NK-92 treated with Interleukin-12 subunit alpha and Interleukin-12 subunit beta, amount 100 ng/mL, for 24 hours (cell line): Measurements from ENCODE around the gene TSC2.

ENCODE experiments used
- DNase-seq: peaks from one replicate; lab custom pipeline; 2025; lab: John Stamatoyannopoulos, UW

TSC2 gene

DNA sequence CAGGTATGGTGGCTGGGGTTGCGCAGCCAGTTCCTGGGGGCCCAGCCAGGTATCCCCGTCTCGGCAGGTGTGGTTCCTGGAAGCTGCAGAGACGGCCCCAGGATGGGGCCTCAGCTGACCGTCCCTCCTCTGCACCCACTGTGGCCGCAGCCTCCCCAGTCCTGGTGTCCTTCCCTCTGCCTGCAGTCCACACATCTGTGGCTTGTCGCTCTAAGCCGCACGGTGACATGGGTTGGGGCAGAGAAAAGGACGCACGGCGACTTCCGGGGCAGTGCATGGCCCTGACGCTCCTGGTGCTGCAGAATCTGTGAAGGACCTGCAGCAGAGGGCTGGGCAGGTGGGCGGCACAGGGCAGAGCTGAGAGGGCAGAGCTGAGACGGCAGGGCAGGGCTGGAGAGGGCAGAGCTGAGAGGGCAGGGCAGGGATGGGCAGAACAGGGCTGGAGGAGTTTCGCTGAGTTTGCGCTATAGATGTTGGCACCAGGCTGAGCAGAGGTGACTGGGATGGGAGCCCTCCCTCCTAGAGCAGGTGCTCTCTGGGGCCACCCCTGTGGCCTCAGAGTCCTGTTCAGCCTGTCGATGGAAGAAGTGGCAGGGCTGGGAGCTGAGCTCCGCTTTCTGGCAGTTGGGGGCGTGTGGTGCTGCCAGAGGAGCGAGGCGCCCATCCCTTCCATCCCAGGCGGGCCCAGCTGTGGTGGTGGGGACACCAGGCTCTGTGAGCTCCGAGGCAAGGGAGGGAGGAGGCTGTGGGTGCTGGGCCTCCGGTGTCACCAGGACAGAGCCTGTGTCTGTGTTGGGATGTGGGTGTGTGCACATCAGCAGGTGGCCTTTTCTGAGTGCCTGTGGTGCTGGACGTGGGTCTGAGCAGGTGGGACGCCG is 23.0 kb downstream of the TSC2 start:
- no peak for DNase-seq

DNA sequence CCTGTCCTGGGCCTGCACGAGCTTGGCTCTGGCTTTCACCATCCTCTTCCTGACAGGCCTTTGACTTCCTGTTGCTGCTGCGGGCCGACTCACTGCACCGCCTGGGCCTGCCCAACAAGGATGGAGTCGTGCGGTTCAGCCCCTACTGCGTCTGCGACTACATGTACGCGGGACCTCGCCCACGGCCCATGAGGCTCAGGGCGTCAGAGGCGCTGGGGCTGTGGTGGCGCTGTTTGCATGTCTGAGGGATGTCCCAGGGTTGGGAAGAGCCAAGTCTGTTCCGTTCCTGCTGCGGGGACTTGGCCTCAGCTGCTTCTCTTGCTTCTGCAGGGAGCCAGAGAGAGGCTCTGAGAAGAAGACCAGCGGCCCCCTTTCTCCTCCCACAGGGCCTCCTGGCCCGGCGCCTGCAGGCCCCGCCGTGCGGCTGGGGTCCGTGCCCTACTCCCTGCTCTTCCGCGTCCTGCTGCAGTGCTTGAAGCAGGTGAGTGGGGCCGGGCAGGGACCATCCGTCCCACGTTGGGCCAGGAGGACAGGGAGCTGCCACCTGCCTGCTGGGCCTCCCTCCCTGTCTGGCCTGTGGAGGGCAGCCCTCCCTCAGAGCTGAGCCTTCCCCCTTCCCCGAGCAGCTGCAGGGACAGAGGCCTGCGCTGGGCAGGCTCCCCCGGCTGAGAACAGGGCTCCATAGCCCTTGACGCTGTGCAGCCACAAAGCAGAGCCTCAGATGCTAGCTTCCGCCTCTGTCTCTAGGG is 23.8 kb downstream of the TSC2 start:
- no peak for DNase-seq

DNA sequence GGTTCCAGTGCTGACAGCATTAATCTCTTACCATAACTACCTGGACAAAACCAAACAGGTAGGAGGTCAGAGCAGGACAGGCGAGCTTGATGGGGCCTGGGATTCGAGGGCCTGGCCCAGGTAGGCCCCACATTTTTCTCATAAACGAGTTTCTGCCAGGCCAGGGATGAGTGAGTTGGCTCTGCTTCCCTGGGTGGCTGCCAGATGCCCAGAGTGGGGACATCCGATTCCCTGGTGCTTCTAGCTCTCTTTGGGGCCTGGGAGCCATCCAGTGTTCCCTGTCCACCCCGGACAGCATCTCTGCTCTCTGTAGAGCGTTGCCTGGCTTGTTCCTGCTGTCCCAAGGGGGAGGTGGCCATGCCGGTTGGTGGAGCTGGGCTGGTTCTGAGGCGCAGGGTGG is 25.1 kb downstream of the TSC2 start:
- DNase-seq: no peak

DNA sequence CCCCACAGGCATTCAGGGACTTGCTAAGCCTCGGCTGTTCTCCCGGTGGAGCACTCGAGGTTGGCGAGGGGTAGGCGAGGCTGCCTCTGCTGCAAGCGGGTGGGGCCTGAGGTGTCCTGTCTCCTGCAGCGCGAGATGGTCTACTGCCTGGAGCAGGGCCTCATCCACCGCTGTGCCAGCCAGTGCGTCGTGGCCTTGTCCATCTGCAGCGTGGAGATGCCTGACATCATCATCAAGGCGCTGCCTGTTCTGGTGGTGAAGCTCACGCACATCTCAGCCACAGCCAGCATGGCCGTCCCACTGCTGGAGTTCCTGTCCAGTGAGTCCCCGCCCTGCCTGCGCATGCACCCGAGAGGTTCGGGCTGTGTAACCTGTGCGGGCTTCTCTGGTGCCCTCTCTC is 26.3 kb downstream of the TSC2 start:
- DNase-seq: no peak

DNA sequence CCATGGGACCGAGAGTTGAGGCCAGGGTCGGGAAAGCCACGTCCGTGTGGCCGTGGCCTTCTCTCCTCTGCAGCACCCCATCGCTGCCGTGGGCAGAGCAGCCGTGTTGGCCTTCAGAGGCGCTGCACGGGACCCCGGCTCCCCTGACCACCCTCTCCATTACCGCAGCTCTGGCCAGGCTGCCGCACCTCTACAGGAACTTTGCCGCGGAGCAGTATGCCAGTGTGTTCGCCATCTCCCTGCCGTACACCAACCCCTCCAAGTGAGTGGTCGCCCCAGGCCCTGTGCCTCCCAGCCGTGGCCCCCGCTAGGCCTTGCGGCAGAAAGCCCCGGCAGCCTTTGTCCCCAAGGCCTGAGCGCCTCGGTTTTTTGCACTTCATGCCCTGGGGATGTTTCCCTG is 27.8 kb downstream of the TSC2 start:
- DNase-seq: no peak

DNA sequence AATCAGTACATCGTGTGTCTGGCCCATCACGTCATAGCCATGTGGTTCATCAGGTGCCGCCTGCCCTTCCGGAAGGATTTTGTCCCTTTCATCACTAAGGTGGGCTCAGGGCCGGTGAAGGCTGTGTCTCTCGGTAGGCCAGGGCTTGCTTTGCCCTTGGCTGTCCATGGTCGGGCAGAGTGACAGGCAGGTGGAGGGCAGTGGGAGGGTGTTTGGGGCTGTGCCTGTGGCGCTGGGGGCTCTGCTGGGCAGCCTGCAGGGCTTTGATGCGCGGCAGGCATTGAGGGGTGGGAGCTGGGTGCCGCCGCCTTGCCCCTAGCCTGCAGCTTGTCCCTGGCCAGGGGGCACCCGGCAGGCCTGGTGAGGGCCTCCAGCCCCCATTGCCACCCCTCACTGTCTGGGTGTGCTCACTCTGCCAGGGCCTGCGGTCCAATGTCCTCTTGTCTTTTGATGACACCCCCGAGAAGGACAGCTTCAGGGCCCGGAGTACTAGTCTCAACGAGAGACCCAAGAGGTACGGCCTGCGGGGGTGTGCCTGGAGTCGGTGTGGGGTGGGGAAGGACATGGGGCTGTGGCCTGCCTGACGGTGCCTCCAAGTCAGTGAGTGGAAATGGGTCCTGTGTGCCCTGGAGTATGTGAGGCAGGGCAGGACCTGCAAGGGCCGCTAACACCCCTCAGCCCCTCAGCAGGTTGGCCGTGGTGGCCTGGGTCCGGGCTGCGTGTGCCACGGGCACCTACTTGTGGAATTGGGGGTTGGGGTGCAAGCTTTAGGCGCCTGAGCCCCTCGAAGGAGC is 28.5 kb downstream of the TSC2 start:
- no peak for DNase-seq

DNA sequence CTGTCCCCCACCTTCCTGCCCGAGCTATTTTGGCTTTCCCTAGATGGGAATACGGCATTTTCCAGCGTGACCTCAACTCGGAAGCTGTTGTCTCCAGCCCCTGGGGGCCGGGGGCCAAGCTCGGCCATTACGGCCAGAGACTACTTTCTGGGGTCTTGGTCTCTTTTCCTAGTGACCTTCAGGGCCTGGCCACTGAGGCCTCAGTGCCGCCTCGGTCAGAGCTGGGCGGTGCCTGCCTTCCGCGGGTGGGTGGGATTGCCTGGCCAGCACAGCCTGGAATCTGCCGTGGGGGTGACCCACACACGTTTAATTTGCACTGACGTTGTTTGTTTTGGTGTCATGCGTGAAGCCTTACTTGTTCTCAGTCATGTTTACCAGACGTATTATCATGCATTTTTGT is 29.2 kb downstream of the TSC2 start:
- no peak for DNase-seq

DNA sequence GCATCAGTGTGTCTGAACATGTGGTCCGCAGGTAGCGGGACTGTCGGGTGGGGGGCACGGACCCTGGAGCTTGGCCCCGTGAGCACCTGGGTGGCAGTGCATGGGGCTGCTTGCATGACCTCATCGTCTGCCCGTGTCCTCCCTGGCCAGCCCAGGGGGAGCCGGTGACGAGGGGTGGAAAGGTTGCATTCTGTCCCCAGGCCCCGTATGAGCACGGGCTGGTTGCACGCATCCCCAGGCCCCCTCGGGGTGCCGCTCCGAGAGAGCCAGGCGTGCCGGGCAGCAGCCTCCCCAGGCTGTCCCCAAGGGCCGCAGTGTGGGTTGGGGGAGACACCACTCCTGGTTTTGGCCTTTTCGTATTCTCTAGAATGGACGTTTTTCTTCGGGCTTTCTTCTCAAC is 29.9 kb downstream of the TSC2 start:
- DNase-seq: no peak

DNA sequence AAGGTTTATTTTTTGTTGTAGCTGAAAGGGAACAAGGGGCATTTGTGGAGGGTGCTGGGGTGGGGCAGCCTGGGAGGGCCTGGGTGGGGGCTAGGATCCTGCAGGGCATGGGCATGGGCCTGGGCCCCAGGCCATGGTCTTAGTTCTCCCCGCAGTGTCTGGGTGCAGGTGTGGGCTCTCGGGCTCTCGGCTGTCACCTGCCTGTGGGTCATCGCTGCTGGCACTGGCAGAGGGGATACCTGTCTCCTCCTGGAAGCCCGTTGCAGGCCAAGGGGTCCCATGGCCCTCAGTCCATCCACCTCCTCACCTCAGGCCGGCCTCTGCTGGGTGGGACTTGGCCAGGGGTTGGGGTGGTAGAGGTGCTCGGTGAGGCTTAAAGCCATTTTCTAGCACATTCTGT is 30.3 kb downstream of the TSC2 start:
- no peak for DNase-seq

DNA sequence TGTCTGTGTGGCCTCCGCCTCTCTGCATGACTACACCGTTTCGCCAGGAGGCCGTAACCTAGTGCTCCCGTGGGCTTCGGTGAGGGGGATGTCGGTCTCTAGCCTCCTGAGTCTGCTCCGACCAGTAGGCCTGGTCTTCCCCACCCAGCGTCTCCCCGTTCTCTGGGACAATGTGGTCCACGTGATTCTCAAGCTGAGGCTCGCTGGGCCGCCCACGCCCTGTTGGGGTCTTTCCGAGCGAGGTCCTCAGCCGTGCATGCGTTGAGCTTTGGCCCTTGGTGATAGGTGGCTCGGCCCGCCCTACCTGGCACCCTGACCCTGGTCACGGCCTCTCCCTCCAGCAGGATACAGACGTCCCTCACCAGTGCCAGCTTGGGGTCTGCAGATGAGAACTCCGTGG is 30.9 kb downstream of the TSC2 start:
- no peak for DNase-seq

DNA sequence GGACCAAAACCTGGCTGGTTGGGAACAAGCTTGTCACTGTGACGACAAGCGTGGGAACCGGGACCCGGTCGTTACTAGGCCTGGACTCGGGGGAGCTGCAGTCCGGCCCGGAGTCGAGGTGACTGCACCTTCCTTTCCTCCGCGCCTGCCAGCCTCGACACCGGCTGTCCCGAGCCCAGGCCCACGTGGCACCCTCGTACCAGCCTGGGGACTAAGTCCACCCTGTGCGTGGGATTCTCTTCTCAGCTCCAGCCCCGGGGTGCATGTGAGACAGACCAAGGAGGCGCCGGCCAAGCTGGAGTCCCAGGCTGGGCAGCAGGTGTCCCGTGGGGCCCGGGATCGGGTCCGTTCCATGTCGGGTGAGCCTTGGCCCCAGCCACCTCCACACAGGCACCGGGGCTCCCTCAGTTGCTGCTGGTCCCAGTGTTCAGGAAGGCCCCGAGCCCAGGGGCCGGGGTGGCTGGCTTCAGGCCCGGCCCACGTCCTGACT is 31.6 kb downstream of the TSC2 start:
- no peak for DNase-seq

DNA sequence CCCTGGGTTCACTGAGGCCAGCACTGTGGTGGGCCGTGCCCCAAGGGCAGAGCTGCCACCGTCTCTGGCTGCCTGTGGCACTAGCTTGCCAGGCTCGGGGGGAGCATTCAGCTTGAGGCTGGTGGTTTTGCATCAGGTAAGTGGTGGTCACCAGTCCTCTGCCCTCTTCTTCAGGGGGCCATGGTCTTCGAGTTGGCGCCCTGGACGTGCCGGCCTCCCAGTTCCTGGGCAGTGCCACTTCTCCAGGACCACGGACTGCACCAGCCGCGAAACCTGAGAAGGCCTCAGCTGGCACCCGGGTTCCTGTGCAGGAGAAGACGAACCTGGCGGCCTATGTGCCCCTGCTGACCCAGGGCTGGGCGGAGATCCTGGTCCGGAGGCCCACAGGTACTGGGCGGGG is 32.2 kb downstream of the TSC2 start:
- no peak for DNase-seq

DNA sequence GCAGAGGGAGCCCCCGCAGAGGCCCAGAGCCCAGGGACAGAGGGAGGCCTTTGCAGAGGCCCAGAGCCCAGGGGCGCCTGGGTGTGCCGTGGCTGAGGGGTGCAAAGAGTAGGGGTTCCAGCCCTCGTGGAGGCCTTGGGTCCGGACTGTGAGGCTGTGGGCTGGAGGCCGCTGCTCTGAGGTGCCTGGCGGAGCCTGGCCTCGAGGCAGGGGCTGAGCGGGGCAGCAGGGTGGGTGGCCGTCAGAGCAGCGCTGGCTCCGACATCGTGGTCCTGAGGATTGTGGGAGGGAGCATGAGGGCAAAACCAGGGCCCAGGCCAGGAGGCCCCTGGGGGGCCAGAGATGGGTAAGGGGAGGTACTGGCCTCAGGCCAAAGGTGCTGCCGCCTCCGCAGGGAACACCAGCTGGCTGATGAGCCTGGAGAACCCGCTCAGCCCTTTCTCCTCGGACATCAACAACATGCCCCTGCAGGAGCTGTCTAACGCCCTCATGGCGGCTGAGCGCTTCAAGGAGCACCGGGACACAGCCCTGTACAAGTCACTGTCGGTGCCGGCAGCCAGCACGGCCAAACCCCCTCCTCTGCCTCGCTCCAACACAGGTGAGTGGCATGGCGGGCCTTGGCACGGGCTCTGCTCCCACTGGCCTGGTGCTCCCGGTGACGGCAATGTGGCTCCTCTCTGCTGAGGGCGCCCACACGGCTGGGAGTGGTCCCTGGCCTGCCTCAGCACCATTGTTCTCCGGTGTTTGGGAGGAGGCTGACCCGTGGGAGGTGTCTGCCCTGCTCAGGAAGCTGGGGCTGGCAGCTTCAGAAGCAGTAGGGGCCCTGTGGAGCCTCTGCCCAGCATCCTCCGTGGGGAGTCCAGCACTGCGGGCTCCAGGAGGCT is 33.7 kb downstream of the TSC2 start:
- no peak for DNase-seq

DNA sequence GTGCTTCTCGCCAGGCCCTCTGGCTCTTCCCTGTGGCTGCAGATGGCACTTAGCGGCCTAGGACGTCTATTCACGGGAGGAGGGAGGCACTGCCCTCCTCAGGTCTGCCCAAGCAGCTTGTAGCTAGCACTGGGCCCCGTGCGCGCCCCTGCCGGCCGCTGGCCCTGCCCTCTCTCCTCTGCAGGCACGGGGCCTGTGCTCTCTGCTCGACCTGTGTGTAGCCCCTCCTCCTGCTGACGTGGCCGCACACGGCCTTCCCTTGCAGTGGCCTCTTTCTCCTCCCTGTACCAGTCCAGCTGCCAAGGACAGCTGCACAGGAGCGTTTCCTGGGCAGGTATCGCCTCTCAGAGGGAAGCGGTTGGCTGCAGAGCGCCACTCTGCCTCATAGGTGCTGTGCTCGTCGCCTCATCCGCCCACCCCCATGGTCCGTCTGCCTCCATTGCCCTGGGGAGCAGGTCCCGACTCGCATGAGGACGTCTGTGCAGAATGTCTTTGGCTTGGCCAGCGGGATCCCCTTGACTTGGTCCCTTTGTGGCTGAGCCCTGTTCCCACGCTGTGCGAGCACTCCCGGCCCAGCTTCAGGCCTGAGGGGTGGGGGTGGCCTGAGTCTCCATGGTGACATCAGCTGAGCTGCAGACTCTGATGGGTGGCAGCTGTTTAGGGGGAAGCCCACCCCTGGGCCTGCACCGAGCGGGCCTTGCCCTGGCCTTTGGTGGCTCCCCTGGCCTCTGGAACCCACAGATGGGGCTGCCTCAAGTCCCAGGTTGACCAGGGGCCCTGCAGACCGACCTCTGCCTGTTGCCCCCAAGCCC is 34.6 kb downstream of the TSC2 start:
- no peak for DNase-seq

DNA sequence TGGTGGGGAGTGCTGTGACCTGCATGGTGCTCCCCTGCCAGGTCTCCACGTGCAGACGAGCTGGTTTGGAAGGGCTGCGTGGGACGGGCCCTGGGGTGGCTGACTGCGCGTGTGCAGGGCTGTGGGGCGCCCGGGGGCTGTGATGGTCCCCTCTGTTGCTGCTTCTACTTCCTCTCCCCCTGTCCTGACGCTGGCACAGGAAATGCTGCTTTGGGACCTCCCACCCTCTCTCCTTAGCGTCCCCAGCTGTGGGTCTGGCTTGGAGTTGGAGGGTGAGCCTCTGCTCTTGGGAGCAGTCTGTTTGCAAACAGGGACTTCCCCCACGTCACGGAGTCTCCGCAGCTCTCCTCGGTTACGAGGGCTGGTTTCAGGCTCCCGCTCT is 35.2 kb downstream of the TSC2 start:
- no peak for DNase-seq

DNA sequence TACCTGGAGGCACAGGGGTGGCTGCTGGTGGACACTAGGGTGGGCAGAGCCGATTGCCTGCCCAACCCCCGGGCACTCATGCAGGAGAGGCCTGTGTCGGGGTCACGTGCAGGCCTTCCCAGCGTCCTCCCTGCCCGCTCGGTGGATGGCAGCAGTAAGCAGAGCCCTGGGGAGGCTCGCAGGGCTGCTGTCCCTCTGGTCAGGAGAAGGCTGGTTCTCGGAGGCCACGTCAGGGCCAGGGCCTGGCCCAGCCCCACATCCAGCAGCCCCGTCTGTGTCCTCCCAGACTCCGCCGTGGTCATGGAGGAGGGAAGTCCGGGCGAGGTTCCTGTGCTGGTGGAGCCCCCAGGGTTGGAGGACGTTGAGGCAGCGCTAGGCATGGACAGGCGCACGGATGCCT is 35.6 kb downstream of the TSC2 start:
- no peak for DNase-seq

DNA sequence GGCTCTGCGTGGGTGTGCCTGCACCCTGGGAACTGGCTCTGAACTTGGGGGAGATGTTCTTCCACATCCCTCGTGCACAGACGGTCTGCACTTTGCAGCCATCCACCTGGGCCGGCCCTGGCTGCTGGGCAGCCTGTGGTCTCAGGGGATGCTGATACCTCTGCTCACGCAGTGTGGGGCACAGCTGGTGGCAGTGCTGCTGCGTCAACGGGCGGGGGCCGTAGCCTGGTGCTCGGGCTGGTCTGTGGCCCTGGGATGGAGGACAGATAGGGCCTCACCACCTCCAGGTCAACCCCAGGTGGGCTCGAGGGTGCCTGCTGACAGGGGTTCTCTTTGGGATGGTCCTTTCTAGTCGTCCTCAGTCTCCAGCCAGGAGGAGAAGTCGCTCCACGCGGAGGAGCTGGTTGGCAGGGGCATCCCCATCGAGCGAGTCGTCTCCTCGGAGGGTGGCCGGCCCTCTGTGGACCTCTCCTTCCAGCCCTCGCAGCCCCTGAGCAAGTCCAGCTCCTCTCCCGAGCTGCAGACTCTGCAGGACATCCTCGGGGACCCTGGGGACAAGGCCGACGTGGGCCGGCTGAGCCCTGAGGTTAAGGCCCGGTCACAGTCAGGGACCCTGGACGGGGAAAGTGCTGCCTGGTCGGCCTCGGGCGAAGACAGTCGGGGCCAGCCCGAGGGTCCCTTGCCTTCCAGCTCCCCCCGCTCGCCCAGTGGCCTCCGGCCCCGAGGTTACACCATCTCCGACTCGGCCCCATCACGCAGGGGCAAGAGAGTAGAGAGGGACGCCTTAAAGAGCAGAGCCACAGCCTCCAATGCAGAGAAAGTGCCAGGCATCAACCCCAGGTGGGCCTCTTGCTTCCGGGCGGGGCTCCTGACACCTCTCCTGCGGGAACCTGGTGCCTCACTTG is 36.3 kb downstream of the TSC2 start:
- no peak for DNase-seq

DNA sequence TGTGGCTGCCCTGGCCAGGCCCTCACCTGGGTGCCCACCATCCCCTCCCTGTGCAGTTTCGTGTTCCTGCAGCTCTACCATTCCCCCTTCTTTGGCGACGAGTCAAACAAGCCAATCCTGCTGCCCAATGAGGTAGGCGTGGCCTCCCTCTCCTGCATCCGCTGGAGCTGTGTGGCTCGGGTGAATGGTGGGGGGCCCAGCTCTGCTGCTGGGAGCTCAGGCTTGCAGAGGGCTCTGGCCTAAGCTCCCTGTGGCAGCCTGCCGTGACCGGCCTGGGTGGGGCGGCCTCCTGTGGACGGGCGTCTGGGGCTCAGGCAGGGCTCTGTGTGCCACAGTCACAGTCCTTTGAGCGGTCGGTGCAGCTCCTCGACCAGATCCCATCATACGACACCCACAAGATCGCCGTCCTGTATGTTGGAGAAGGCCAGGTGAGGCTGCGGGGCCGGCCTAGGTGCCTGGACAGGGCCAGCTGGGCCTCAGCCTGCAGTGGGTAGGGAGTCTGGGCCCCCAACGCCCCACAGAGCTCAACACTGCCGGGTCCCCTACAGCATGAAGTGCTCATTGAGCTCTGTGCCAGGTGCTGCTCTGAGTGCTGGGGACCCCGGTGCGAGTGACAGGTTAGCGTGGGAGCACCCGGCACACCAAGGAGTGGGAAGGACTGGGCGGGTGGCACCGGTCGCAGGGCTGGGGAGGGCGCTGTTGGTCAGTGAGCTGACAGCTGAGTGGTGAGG is 37.3 kb downstream of the TSC2 start:
- DNase-seq: no peak

DNA sequence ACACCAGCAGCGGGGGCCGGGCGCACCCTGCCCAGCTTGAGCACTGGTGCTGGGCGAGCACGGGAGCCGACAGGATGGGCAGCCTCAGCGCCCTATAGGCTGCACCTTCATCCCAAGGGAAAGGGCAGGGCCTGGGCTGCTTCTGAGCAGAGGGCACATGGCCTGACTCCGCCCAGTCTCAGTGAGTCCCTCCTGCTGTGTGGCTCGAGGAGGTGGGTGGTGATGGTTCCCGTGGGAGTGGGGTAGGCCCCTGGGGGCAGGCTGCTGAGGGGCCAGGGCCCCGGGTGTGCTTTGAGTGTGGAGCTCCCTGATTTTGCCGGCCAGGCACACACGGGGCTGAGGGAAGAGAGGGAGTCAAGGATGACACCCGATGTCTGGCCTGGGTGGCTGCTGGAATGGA is 37.9 kb downstream of the TSC2 start:
- no peak for DNase-seq
